ENCODE results near the gene MT1A. TPM values are rescaled to one million over a fixed set of nuclear protein-coding genes. Genes with fewer than 3 reads are reported as not detected.

The MT1A gene
- total RNA-seq, 4 donors from 2014 or later = 9.9 to 171 (median 25.5) TPM; not detected in 1

GRCh38 chr16:56610017-56610608, 28.4 kb upstream of the MT1A start:
- H3K4me3 ChIP-seq = peak overlapping the region in 1 of 2 donors; percentile 61
- 8 to 19% methylated on average over 3 to 7 of the region's 10 CpGs for WGBS, 2 donors (ENCODE audit: low coverage in 1 of 2)

GRCh38 chr16:56610609-56611111, 27.8 kb upstream of the MT1A start:
- no peaks in the 10 kb centered on the region for H3K27me3 ChIP-seq
- 5 to 41% methylated on average over 2 of the region's 2 CpGs for WGBS, 2 donors (ENCODE audit: low coverage in 1 of 2)
- peaks cover 0 to 62% (median 26%) of the 10 kb centered on the region in 3 donors for H3K4me1 ChIP-seq
- no peak for TF ChIP-seq EP300 (IDR thresholded peaks at IDR 0.05)
- TF ChIP-seq POLR2A (IDR thresholded peaks at IDR 0.05) = no peak
- TF ChIP-seq POLR2AphosphoS5 (IDR thresholded peaks at IDR 0.05) = no peak
- no peak for TF ChIP-seq CTCF (IDR thresholded peaks at IDR 0.05)
- peak overlapping the region in 1 of 2 donors; percentile 61 for H3K4me3 ChIP-seq
- no peaks in the 10 kb centered on the region for H3K36me3 ChIP-seq
- H3K27ac ChIP-seq = peak overlapping the region; percentile 71 to 92 (median 88)
- no peak for ATAC-seq
- H3K9me3 ChIP-seq = no peaks in the 10 kb centered on the region

More at GRCh38 chr16:56610017-56610608, 28.4 kb upstream of the MT1A start:
- Histone ChIP-seq H3K4me1 (peaks cover 0 to 63% (median 26%) of the 10 kb centered on the region in 3 donors), H3K9me3 (no peaks in the 10 kb centered on the region), H3K27me3 (no peaks in the 10 kb centered on the region), H3K27ac (peak overlapping the region; percentile 71 to 92 (median 88)), H3K36me3 (no peaks in the 10 kb centered on the region)
- no peak for ATAC-seq
- TF ChIP-seq POLR2AphosphoS5 (IDR thresholded peaks at IDR 0.05) = peak; percentile 82
- TF ChIP-seq CTCF (IDR thresholded peaks at IDR 0.05) = no peak
- peak in 1 of 2 donors; percentile 20 for TF ChIP-seq POLR2A (IDR thresholded peaks at IDR 0.05)
- TF ChIP-seq EP300 (IDR thresholded peaks at IDR 0.05) = no peak

GRCh38 chr16:56611281-56611833, 27.1 kb upstream of the MT1A start:
- Histone ChIP-seq H3K4me3 (no peak overlapping the region), H3K27ac (peak overlapping the region; percentile 2 to 92 (median 88)), H3K9me3 (no peaks in the 10 kb centered on the region), H3K4me1 (peaks cover 0 to 55% (median 20%) of the 10 kb centered on the region in 3 donors), H3K27me3 (no peaks in the 10 kb centered on the region), H3K36me3 (no peaks in the 10 kb centered on the region)
- no peak for TF ChIP-seq EP300 (IDR thresholded peaks at IDR 0.05)
- no peak for TF ChIP-seq CTCF (IDR thresholded peaks at IDR 0.05)
- no peak for TF ChIP-seq POLR2A (IDR thresholded peaks at IDR 0.05)
- TF ChIP-seq POLR2AphosphoS5 (IDR thresholded peaks at IDR 0.05) = peak; percentile 46
- 57 to 70% methylated on average over 1 to 2 of the region's 2 CpGs for WGBS, 2 donors (ENCODE audit: low coverage in 1 of 2)
- ATAC-seq = peak; percentile 6

- TF ChIP-seq POLR2AphosphoS5 (IDR thresholded peaks at IDR 0.05) (no peak), EP300 (IDR thresholded peaks at IDR 0.05) (no peak), POLR2A (IDR thresholded peaks at IDR 0.05) (no peak), CTCF (IDR thresholded peaks at IDR 0.05) (no peak)
- no peaks in the 10 kb centered on the region for H3K27me3 ChIP-seq
- H3K4me3 ChIP-seq = no peak overlapping the region
- H3K36me3 ChIP-seq = no peaks in the 10 kb centered on the region
- no peak overlapping the region for H3K27ac ChIP-seq
- ATAC-seq = no peak
- peaks cover 0 to 51% (median 22%) of the 10 kb centered on the region in 3 donors for H3K4me1 ChIP-seq
- H3K9me3 ChIP-seq = no peaks in the 10 kb centered on the region
These were observed 24.8 kb upstream of the MT1A start for GRCh38 chr16:56613706-56614105.

DNA sequence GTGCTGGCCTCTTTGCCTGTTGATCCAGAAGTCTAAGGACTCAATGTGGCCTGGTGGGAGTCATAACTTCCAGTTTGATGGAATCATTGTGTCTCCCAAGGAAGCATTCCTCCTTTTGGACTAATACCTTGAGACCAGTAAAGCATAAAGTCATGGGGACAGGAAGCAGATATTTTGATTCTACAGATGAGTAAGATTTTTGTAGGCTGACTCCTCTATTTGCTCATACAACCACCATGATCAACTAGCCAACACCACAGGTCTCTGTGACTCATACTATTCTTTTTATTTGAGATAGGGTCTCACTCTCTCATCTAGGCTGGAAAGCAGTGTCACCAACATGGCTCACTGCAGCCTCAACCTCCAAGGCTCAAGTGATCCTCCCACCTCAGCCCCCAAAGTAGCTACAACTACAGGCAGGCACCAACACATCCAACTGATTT, 23.9 kb upstream of the MT1A start:
- Histone ChIP-seq H3K27me3 (no peaks in the 10 kb centered on the region), H3K9me3 (no peaks in the 10 kb centered on the region), H3K4me3 (no peak overlapping the region), H3K27ac (no peak overlapping the region), H3K4me1 (peaks cover 0 to 43% (median 22%) of the 10 kb centered on the region in 3 donors), H3K36me3 (no peaks in the 10 kb centered on the region)
- no peak for TF ChIP-seq CTCF (IDR thresholded peaks at IDR 0.05)
- TF ChIP-seq EP300 (IDR thresholded peaks at IDR 0.05) = no peak
- TF ChIP-seq POLR2AphosphoS5 (IDR thresholded peaks at IDR 0.05) = no peak
- no peak for TF ChIP-seq POLR2A (IDR thresholded peaks at IDR 0.05)
- ATAC-seq = no peak
